ENCODE results near the gene SGMS1.
"Not testable (repeated sequence)": the region's sequence is repeated elsewhere in the genome, so short reads cannot be mapped to it uniquely, and the experiment has no call there.

Gene SGMS1

DNA sequence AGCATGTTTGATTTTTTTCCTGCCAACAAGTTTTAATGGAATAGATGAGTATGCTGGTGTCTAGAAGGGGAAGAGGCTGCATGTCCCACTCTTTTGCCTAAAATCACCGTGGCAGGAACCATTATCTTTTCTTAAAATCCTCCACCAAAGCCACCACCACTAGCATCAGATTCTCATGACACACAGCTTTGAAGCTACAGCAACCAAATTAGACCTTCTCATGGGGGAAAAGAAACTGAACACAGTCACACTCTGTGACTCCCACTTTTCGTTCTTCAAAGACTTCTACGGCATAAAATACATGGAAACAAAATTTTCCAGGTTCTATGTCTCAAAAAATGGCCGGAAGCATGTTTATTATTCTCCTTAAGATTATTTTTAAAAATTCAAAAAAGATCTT is 81.8 kb downstream of the SGMS1 start:
- no peak overlapping the region for H3K4me3 ChIP-seq (replicated peaks; ENCODE audit: low read depth, low read length)
- DNase-seq (ENCODE audit: low read depth) = no peak
- TF ChIP-seq, protein P1, sequence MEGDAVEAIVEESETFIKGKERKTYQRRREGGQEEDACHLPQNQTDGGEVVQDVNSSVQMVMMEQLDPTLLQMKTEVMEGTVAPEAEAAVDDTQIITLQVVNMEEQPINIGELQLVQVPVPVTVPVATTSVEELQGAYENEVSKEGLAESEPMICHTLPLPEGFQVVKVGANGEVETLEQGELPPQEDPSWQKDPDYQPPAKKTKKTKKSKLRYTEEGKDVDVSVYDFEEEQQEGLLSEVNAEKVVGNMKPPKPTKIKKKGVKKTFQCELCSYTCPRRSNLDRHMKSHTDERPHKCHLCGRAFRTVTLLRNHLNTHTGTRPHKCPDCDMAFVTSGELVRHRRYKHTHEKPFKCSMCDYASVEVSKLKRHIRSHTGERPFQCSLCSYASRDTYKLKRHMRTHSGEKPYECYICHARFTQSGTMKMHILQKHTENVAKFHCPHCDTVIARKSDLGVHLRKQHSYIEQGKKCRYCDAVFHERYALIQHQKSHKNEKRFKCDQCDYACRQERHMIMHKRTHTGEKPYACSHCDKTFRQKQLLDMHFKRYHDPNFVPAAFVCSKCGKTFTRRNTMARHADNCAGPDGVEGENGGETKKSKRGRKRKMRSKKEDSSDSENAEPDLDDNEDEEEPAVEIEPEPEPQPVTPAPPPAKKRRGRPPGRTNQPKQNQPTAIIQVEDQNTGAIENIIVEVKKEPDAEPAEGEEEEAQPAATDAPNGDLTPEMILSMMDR (IDR thresholded peaks at IDR 0.05; ENCODE audit: low read length, missing control alignments) = no peak

GRCh38 chr10:50541317-50541716 is 82.4 kb downstream of the SGMS1 start:
- H3K4me3 ChIP-seq (replicated peaks; ENCODE audit: low read depth, low read length) = no peak overlapping the region
- TF ChIP-seq, protein P1 (IDR thresholded peaks at IDR 0.05; ENCODE audit: low read length, missing control alignments) = no peak
- no peak for DNase-seq (ENCODE audit: low read depth)

DNA sequence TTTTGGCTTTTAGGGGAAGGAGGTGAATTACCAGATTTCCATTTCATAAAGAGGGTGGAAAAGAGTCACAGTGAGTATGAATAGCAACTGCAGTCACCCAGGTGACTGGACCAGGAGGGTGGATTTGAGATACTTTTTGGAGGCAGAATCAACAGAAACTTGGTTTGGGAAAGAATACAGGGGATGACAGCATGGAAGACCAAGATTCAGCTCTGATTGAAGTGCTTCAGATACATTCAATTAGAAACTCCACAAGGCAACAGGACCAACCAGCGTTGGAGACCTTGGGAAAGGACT is 83.0 kb downstream of the SGMS1 start:
- H3K4me3 ChIP-seq (replicated peaks; ENCODE audit: low read depth, low read length) = no peak overlapping the region
- DNase-seq (ENCODE audit: low read depth) = no peak
- TF ChIP-seq, protein P1 (IDR thresholded peaks at IDR 0.05; ENCODE audit: low read length, missing control alignments) = no peak

- TF ChIP-seq, protein P1 (IDR thresholded peaks at IDR 0.05; ENCODE audit: low read length, missing control alignments) = no peak
- H3K4me3 ChIP-seq (replicated peaks; ENCODE audit: low read depth, low read length) = no peak overlapping the region
- no peak for DNase-seq (ENCODE audit: low read depth)
Observed at GRCh38 chr10:50540069-50540825, 83.5 kb downstream of the SGMS1 start.

GRCh38 chr10:50538555-50539398 is 85.0 kb downstream of the SGMS1 start:
- H3K4me3 ChIP-seq (replicated peaks; ENCODE audit: low read depth, low read length) = no peak overlapping the region
- TF ChIP-seq, protein P1 (IDR thresholded peaks at IDR 0.05; ENCODE audit: low read length, missing control alignments) = no peak
- DNase-seq (ENCODE audit: low read depth) = no peak

DNA sequence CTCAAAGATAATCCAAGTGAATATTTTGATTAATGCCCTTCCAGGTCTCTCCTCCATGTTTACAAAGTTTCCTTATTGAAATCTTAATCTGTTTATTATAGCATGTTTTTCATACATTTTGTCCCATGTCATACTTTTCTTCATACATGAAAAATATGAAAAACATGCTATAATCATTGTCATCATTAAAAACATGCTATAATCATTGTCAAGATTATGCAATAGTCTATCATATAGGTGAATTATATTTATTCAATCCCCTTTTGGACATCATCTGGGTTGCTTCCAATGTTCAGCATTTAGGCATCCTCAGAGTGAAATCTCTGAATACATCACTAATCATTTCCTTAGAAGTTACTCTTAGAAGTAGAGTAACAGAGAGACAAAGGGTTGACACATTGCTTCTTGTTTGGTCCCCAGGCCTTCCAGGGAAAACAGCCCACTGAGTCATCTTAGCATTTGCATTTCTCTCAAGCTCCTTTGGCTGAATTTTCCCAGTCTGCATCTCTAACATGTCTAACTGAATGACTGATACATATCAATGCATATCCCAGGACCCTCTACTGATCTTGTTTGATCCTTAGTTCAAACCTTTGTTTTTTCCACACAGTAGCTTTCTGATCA is 87.0 kb downstream of the SGMS1 start:
- peak; percentile 27 for DNase-seq (ENCODE audit: low read depth)
- H3K4me3 ChIP-seq (replicated peaks; ENCODE audit: low read depth, low read length) = no peak overlapping the region
- TF ChIP-seq, protein P1 (IDR thresholded peaks at IDR 0.05; ENCODE audit: low read length, missing control alignments) = no peak

DNA sequence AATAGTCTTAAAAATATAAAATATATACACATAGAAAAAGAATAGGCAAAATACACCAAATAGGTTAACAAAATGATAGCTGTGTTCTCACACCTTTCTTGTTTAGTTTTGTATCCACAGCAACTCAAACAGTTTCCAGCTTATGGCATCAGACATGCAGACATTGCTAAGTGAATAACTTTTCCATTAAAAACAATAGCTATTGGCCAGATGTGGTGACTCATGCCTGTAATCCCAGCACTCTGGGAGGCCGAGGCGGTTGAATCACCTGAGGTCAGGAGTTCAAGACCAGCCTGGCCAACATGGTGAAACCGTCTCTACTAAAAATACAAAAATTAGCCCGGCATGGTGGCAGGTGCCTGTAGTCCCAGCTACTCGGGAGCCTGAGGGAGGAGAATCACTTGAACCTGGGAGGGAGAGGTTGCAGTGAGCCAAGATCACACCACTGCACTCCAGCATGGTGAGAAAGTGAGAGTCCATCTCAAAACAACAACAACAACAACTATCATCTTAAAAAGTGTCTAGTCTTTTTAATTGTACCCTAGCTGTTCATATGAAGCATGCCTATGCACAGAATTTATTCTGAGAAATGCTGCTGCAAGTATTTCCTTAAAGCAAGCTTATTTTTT is 88.9 kb downstream of the SGMS1 start:
- H3K4me3 ChIP-seq (replicated peaks; ENCODE audit: low read depth, low read length) = not testable (repeated sequence)
- peak; percentile 84 for DNase-seq (ENCODE audit: low read depth)

Data from fibroblast of pulmonary artery (primary cell).